ENCODE results near the gene SLC18B1.

Gene SLC18B1

GRCh38 chr6:132742495-132742894, 55.9 kb downstream of the SLC18B1 start:
- TF ChIP-seq ZNF274 (IDR thresholded peaks at IDR 0.05; ENCODE audit: low read depth, low read length), result no peak
- H3K4me3 ChIP-seq (ENCODE audit: low read length), result no peak overlapping the region

- no peak for TF ChIP-seq ZNF274 (IDR thresholded peaks at IDR 0.05; ENCODE audit: low read depth, low read length)
- H3K4me3 ChIP-seq (ENCODE audit: low read length), result no peak overlapping the region
Measured at GRCh38 chr6:132741281-132741680, 57.2 kb downstream of the SLC18B1 start.

GRCh38 chr6:132736239-132736638, 62.2 kb downstream of the SLC18B1 start:
- no peak overlapping the region for H3K4me3 ChIP-seq (ENCODE audit: low read length)
- TF ChIP-seq ZNF274 (IDR thresholded peaks at IDR 0.05; ENCODE audit: low read depth, low read length), result no peak

- H3K4me3 ChIP-seq (ENCODE audit: low read length), result no peak overlapping the region
- no peak for TF ChIP-seq ZNF274 (IDR thresholded peaks at IDR 0.05; ENCODE audit: low read depth, low read length)
Measured at GRCh38 chr6:132734694-132735236, 63.7 kb downstream of the SLC18B1 start.

- no peak for TF ChIP-seq ZNF274 (IDR thresholded peaks at IDR 0.05; ENCODE audit: low read depth, low read length)
- H3K4me3 ChIP-seq (ENCODE audit: low read length), result no peak overlapping the region
Measured at GRCh38 chr6:132733814-132734213, 64.6 kb downstream of the SLC18B1 start.

- no peak overlapping the region for H3K4me3 ChIP-seq (ENCODE audit: low read length)
- no peak for TF ChIP-seq ZNF274 (IDR thresholded peaks at IDR 0.05; ENCODE audit: low read depth, low read length)
Measured at GRCh38 chr6:132733283-132733682, 65.2 kb downstream of the SLC18B1 start.

GRCh38 chr6:132731086-132731485, 67.4 kb downstream of the SLC18B1 start:
- TF ChIP-seq ZNF274 (IDR thresholded peaks at IDR 0.05; ENCODE audit: low read depth, low read length), result no peak
- H3K4me3 ChIP-seq (ENCODE audit: low read length), result no peak overlapping the region

- no peak for TF ChIP-seq ZNF274 (IDR thresholded peaks at IDR 0.05; ENCODE audit: low read depth, low read length)
- no peak overlapping the region for H3K4me3 ChIP-seq (ENCODE audit: low read length)
Measured at GRCh38 chr6:132730560-132730959, 67.9 kb downstream of the SLC18B1 start.

- H3K4me3 ChIP-seq (ENCODE audit: low read length), result no peak overlapping the region
- TF ChIP-seq ZNF274 (IDR thresholded peaks at IDR 0.05; ENCODE audit: low read depth, low read length), result no peak
Measured at GRCh38 chr6:132728616-132729015, 69.8 kb downstream of the SLC18B1 start.

- TF ChIP-seq ZNF274 (IDR thresholded peaks at IDR 0.05; ENCODE audit: low read depth, low read length), result no peak
Measured at GRCh38 chr6:132726608-132726975, 71.8 kb downstream of the SLC18B1 start.

GRCh38 chr6:132725947-132726607, 72.4 kb downstream of the SLC18B1 start:
- TF ChIP-seq ZNF274 (IDR thresholded peaks at IDR 0.05; ENCODE audit: low read depth, low read length), result no peak
- H3K4me3 ChIP-seq (ENCODE audit: low read length), result no peak overlapping the region

More at GRCh38 chr6:132726608-132726975, 71.8 kb downstream of the SLC18B1 start:
- no peak overlapping the region for H3K4me3 ChIP-seq (ENCODE audit: low read length)

- TF ChIP-seq ZNF274 (IDR thresholded peaks at IDR 0.05; ENCODE audit: low read depth, low read length), result no peak
- no peak overlapping the region for H3K4me3 ChIP-seq (ENCODE audit: low read length)
Measured at GRCh38 chr6:132725471-132725870, 73.0 kb downstream of the SLC18B1 start.

GRCh38 chr6:132719736-132720448, 78.5 kb downstream of the SLC18B1 start:
- H3K4me3 ChIP-seq (ENCODE audit: low read length), result no peak overlapping the region
- no peak for TF ChIP-seq ZNF274 (IDR thresholded peaks at IDR 0.05; ENCODE audit: low read depth, low read length)
